RWPE1 (cell line): Measurements from ENCODE around the gene RTP3.

Experiments used
- CTCF ChIA-PET: fragments of 350-600 bp; sonication (Branson Sonifier 250); formaldehyde crosslinking; extraction: SDS; loops from one replicate; lab custom pipeline; 2021; lab: Yijun Ruan, JAX
- POLR2A ChIA-PET: fragments of 400-600 bp; formaldehyde crosslinking; extraction: SDS; loops from one replicate; lab custom pipeline; 2020; ENCODE audit warnings: antibody characterized with exemption; ENCODE audit not compliant: low non-redundant PET; lab: Yijun Ruan, JAX
- DNase-seq: peaks from one replicate; pipeline ENCODE4 v3.0.0; 2012; ENCODE audit warnings: low spot score
- H3K27ac ChIP-seq: fragments of 450-650 bp; 2 replicates; pipeline ENCODE4 v1.5.1; 2017
- CTCF ChIP-seq: fragments of 450-650 bp; conservative IDR thresholded peaks from 2 replicates; pipeline ENCODE4 v1.5.1; 2017; ENCODE audit warnings: low read depth, mild to moderate bottlenecking

Gene RTP3

DNA sequence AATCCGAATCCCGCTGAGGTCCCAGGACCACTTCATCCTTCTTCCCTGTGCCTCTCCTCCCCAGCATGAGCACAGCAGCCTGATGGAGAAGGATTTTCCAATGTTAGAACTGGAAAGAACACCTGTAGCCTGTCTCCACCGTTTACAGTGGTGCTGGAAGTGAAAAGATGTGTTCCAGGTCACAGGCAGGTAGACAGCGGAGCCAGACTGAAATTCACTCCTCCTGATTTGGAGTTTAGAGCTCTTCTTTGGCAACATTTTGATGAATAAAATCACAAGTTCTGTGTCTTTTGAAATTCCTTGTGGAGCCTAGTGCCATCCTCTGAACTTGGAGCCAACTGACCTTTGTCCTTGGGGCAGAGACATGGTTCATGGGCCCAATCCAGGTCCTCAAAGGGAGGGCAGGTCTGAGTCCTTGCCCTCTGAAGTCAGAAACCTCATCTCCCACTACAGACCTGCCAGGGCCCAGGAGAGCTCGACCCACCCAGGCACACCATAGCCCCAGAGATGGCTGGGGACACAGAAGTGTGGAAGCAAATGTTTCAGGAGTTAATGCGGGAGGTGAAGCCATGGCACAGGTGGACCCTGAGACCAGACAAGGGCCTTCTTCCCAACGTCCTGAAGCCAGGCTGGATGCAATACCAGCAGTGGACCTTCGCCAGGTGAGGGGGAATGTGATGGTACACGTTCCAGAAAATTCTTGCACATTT lies at the start of gene RTP3:
RTP3 (plus strand) TSS at position 421 of the 710 bp plus-strand sequence; CDS start at position 508, 87 bp downstream.
- no peak for DNase-seq
- CTCF ChIA-PET, result interaction anchor here (1.3 kb wide), 1 partner anchor 8 kb away, joined by 5 read pairs; no protein-coding TSS in a partner anchor
- TF ChIP-seq CTCF, result no peak
- POLR2A ChIA-PET, result no interaction called here
- no peak within 1 kb of the TSS for H3K27ac ChIP-seq

- POLR2A ChIA-PET, result no interaction called here
- no peak overlapping the region for H3K27ac ChIP-seq
- no peak for DNase-seq
- no peak for TF ChIP-seq CTCF
- CTCF ChIA-PET, result interaction anchor here (0.6 kb wide), 1 partner anchor 714 kb away, joined by 5 read pairs; no protein-coding TSS in a partner anchor
These were observed 49.1 kb upstream of the RTP3 start for GRCh38 chr3:46448721-46449120.

GRCh38 chr3:46449755-46450552 lies 47.8 kb upstream of the RTP3 start:
- POLR2A ChIA-PET, result no interaction called here
- peak; percentile 55 for TF ChIP-seq CTCF
- H3K27ac ChIP-seq, result no peak overlapping the region
- peak; percentile 10 for DNase-seq
- CTCF ChIA-PET, result interaction anchor here (0.5 to 0.8 kb wide), 5 partner anchors 8 to 349 kb away, joined by 3 to 4 read pairs (median 3); no protein-coding TSS in a partner anchor

DNA sequence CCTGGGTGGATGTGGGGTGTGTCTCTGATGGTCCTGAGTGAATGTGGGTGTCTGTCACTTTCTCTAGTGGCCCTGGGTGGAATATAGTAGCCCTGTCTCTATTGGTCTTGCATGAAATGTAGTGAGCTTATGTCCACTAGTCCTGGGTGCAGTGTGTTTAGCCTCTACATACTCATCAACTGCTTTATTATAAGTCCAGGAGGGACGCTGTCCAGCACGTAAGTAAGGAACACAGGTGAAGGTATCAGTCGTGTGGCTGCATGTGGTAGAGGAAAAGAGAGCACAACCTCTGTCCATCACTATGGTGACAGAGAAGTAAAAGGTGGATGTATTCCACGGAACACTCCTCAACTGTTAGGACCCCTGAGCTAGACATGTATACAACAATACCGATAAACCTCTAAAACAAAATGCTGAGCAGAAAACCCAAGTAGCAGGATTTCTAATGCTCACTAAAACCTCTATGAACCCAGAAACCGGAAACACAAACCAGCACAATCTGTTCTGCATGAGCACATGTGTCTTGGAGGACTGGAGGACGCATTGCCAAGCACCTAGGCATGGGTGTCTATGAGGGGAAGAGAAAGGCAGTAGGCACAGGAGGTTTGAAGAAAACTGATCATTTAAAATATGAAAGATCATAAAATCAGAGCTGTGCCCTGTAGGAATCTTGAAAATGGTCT lies 44.1 kb upstream of the RTP3 start:
- CTCF ChIA-PET, result no interaction called here
- no peak for DNase-seq
- no peak for TF ChIP-seq CTCF
- POLR2A ChIA-PET, result no interaction called here
- H3K27ac ChIP-seq, result no peak overlapping the region

DNA sequence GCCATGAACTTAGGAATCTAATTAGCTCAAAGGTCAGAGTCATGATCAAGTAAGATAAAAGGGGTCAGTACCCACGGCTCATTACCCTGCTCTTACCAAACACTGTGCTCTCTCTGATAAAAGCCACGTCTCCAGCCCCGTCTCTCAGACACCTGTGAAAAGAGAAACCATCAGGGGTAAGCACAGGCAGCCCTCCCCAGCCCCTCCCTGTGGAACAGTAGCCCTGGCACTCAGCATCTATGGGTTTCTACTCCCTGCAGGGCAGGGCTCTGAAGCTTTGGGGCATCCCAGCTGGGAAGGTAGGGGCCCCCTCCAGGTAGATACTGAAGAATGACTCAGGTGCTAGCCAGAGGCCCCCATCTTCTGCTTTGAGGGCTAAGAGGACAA lies 43.6 kb upstream of the RTP3 start:
- TF ChIP-seq CTCF, result no peak
- POLR2A ChIA-PET, result no interaction called here
- CTCF ChIA-PET, result no interaction called here
- DNase-seq, result no peak
- no peak overlapping the region for H3K27ac ChIP-seq

DNA sequence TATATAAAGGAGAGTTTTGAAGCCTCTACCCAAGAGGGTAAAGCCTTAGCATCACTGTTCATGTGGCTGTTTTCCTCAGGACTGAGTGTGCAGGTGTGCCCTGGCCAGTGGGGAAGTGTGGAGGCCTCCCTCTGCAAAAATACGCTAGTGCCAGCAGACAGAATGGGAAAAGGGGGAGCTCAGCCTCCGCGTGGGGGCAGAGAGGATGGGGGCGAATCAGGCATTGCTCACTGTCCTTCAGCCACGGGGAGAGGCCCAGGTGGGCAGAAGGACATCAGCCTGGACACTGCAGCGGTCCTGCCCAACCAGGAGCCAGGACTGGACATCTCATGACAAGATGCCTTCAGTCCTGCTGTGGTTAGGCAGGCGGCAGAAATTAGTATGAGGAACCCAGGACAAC lies 43.2 kb upstream of the RTP3 start:
- no peak overlapping the region for H3K27ac ChIP-seq
- TF ChIP-seq CTCF, result no peak
- DNase-seq, result no peak
- POLR2A ChIA-PET, result no interaction called here
- CTCF ChIA-PET, result no interaction called here
